Natural killer cell (primary cell): ENCODE measurements around the gene RERE. TPM values are rescaled to one million over a fixed set of nuclear protein-coding genes. Genes with fewer than 3 reads are reported as not detected.

Experiments
- ATAC-seq, 3 donors: fragments of 150-1000 bp in 2 of 3; fragments of 200-7000 bp in 1 of 3; cut with Tn5 transposase; 1 replicate in 1 of 3; 2 replicates in 2 of 3; pipeline ENCODE4 v1.10.0; 2021; ENCODE audit warnings: mild to moderate bottlenecking in 2 of 3, moderate library complexity in 2 of 3
- DNase-seq, 2 donors: peaks; one replicate each; pipeline versions ENCODE4 v3.0.0 to v3.0.0-alpha.2; 2013 to 2021; ENCODE audit warnings: mixed read lengths in 1 of 2
- H3K27ac ChIP-seq: one replicate; pipeline ENCODE4 v1.5.1; 2013; ENCODE audit warnings: mild to moderate bottlenecking, low read length
- H3K27me3 ChIP-seq: one replicate; pipeline ENCODE4 v1.6.1; 2013; ENCODE audit warnings: low read length; ENCODE audit not compliant: control insufficient read depth, insufficient read depth
- H3K36me3 ChIP-seq: one replicate; pipeline ENCODE4 v1.6.1; 2013; ENCODE audit warnings: low read length; ENCODE audit not compliant: control insufficient read depth, insufficient read depth
- H3K4me1 ChIP-seq: one replicate; pipeline ENCODE4 v1.6.1; 2013; ENCODE audit warnings: low read length; ENCODE audit not compliant: control insufficient read depth, insufficient read depth
- H3K4me3 ChIP-seq: one replicate; pipeline ENCODE4 v1.5.1; 2013; ENCODE audit warnings: low read length
- H3K9me3 ChIP-seq: one replicate; pipeline ENCODE4 v1.6.1; 2013; ENCODE audit warnings: low read length; ENCODE audit not compliant: control insufficient read depth, insufficient read depth
- H3K27ac Mint-ChIP-seq, 2 donors: one replicate each; pipeline ENCODE4 v1.8.0; 2022; ENCODE audit warnings: mild to moderate bottlenecking in 2 of 2, mixed read lengths in 2 of 2, moderate library complexity in 1 of 2
- H3K27me3 Mint-ChIP-seq, 2 donors: one replicate each; pipeline ENCODE4 v1.8.0; 2022; ENCODE audit warnings: low read depth in 2 of 2, mixed read lengths in 2 of 2
- H3K36me3 Mint-ChIP-seq: one replicate; pipeline ENCODE4 v1.8.0; 2022; ENCODE audit warnings: mixed read lengths
- H3K4me1 Mint-ChIP-seq, 2 donors: one replicate each; pipeline ENCODE4 v1.8.0; 2022; ENCODE audit warnings: mixed read lengths in 2 of 2
- H3K4me3 Mint-ChIP-seq: one replicate; pipeline ENCODE4 v1.8.0; 2022; ENCODE audit warnings: mild to moderate bottlenecking, moderate library complexity, mixed read lengths
- H3K9me3 Mint-ChIP-seq, 2 donors: one replicate each; pipeline ENCODE4 v1.8.0; 2022; ENCODE audit warnings: mixed read lengths in 2 of 2
- WGBS: methylation state at CpG from one replicate; pipeline ENCODE4 v1.1.7; 2013; ENCODE audit warnings: missing lambda C conversion rate; ENCODE audit not compliant: insufficient coverage; 5-methylcytosine and 5-hydroxymethylcytosine counted together
- intact Hi-C: fragments of 100-400 bp; cut with micrococcal nuclease; formaldehyde crosslinking; loops from one replicate; pipeline ENCODE4 v1.14.2; 2022
- total RNA-seq, 4 donors: library from RNA; stranded (reverse); fragments of 120-200 nt in 1 of 4; gene quantifications; one replicate each; pipeline versions ENCODE4 v1.2.3 to v1.2.4, GENCODE V29; 2013 to 2022
- TF ChIP-seq, protein P1 (sequence below): fragments of 200-600 bp; IDR thresholded peaks from one replicate; pipeline ENCODE4 v1.8.0; 2022; ENCODE audit warnings: antibody characterized with exemption

The RERE gene
- total RNA-seq, 3 donors from 2014 or later (not counting 1 experiment from before 2014, with no cell fraction given): 67.7 to 76.0 (median 73.0) TPM

DNA sequence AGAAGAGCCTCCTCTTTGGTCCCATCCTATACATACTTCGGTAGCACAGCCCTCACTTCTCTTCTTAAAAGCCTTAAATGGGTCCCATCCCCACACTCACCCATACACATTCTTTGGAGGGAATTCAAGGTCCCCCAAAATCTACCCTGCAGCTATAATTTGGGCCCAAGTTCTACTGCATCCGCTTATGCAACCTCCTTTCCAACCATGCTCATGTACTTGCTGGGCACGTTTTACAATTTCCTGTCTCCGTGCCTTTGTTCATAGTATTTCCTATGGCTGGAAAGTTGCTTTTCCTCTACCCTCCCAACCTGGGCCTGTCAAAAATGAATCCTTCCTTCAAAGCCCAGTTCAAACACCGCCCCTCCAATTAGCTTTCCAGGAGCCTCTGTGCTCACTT, 399.8 kb downstream of the RERE start:
- Mint-ChIP-seq H3K36me3 (no peaks in the 10 kb centered on the region), H3K27ac (no peak overlapping the region), H3K9me3 (no peaks in the 10 kb centered on the region), H3K27me3 (no peaks in the 10 kb centered on the region), H3K4me3 (no peak overlapping the region), H3K4me1 (peaks cover 0 to 9% of the 10 kb centered on the region in 2 donors)
- Histone ChIP-seq H3K4me3 (no peak overlapping the region), H3K27ac (no peak overlapping the region), H3K9me3 (no peaks in the 10 kb centered on the region), H3K36me3 (peaks cover 11% of the 10 kb centered on the region), H3K27me3 (no peaks in the 10 kb centered on the region), H3K4me1 (peaks cover 8% of the 10 kb centered on the region)
- ATAC-seq: no peak
- DNase-seq: no peak
- intact Hi-C loops: no loop called here
- 81% methylated on average over 5 of the region's 5 CpGs for WGBS
- TF ChIP-seq, protein P1, sequence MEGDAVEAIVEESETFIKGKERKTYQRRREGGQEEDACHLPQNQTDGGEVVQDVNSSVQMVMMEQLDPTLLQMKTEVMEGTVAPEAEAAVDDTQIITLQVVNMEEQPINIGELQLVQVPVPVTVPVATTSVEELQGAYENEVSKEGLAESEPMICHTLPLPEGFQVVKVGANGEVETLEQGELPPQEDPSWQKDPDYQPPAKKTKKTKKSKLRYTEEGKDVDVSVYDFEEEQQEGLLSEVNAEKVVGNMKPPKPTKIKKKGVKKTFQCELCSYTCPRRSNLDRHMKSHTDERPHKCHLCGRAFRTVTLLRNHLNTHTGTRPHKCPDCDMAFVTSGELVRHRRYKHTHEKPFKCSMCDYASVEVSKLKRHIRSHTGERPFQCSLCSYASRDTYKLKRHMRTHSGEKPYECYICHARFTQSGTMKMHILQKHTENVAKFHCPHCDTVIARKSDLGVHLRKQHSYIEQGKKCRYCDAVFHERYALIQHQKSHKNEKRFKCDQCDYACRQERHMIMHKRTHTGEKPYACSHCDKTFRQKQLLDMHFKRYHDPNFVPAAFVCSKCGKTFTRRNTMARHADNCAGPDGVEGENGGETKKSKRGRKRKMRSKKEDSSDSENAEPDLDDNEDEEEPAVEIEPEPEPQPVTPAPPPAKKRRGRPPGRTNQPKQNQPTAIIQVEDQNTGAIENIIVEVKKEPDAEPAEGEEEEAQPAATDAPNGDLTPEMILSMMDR: no peak

DNA sequence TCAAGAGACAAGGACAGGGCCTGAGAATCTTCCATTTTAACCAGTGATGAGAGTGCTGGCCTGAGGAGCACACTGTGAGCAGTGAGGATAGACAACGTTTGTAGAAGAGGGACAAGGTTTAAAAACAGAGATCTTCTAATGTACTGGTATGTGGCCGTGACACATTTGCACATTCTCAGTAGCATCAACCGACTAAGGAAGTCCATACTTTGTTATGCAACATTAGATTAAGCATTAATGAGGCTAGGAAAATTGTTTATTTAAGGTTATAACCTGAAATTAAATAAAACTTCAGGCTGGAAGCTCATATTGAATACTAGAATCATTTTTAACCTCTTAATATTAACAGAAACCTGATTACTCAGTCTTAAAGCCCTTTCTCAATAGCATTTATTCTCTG, 400.6 kb downstream of the RERE start:
- no peaks in the 10 kb centered on the region for H3K27me3 Mint-ChIP-seq
- H3K4me3 Mint-ChIP-seq: no peak overlapping the region
- ATAC-seq: no peak
- H3K9me3 Mint-ChIP-seq: no peaks in the 10 kb centered on the region
- no peaks in the 10 kb centered on the region for H3K9me3 ChIP-seq
- no peak overlapping the region for H3K4me3 ChIP-seq
- peaks cover 11% of the 10 kb centered on the region for H3K36me3 ChIP-seq
- H3K36me3 Mint-ChIP-seq: no peaks in the 10 kb centered on the region
- intact Hi-C loops: no loop called here
- H3K27ac Mint-ChIP-seq: no peak overlapping the region
- TF ChIP-seq, protein P1: no peak
- no peak for DNase-seq
- H3K27me3 ChIP-seq: no peaks in the 10 kb centered on the region
- WGBS: 78% methylated on average over 3 of the region's 3 CpGs
- peaks cover 3% of the 10 kb centered on the region for H3K4me1 ChIP-seq
- no peak overlapping the region for H3K27ac ChIP-seq
- peaks cover 7 to 9% of the 10 kb centered on the region in 2 donors for H3K4me1 Mint-ChIP-seq

DNA sequence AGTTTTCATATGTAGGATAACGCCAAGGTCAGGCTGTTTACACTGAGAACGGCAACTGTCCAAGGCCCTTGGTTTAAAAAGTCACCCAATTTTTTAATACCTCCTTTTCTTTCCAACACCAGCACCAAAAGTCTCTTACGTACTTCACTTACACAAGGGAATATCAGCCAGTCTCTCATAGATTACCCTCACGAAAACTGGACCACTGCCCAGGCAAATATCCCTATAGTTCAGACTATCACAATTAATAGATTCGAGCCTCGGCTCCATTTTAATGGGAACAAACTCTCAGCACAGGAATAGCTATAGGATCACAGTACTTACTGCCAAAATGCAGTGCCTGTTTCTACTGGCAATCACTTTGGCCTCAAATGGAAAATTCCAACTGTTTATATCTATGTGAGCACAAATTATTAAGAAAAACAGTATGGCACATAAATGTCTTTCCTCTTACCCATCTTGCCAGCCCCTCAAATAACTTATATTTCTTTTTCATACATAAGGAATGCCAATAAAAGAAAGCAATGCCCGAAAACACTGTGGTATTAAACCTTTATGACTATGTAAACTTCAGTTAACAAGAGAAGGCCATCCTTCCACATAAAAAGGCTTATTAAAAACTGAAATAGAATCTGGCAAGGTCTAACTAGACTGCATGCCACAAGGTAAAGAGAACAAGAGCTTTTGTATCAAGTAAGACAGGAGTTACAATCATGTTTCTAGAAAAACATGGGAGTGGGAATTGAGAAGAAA, 401.7 kb downstream of the RERE start:
- no peaks in the 10 kb centered on the region for H3K27me3 Mint-ChIP-seq
- TF ChIP-seq, protein P1: no peak
- Histone ChIP-seq H3K4me1 (no peaks in the 10 kb centered on the region), H3K4me3 (no peak overlapping the region), H3K9me3 (no peaks in the 10 kb centered on the region), H3K27me3 (no peaks in the 10 kb centered on the region), H3K27ac (no peak overlapping the region), H3K36me3 (peaks cover 11% of the 10 kb centered on the region)
- WGBS: 91% methylated on average over 6 of the region's 7 CpGs
- DNase-seq: no peak
- no peaks in the 10 kb centered on the region for H3K9me3 Mint-ChIP-seq
- peaks cover 9 to 12% of the 10 kb centered on the region in 2 donors for H3K4me1 Mint-ChIP-seq
- intact Hi-C loops: no loop called here
- no peaks in the 10 kb centered on the region for H3K36me3 Mint-ChIP-seq
- no peak overlapping the region for H3K4me3 Mint-ChIP-seq
- H3K27ac Mint-ChIP-seq: no peak overlapping the region
- no peak for ATAC-seq
